ENCODE data around the gene FAM111A.
"Not testable (repeated sequence)": the region's sequence is repeated elsewhere in the genome, so short reads cannot be mapped to it uniquely, and the experiment has no call there.

DNA sequence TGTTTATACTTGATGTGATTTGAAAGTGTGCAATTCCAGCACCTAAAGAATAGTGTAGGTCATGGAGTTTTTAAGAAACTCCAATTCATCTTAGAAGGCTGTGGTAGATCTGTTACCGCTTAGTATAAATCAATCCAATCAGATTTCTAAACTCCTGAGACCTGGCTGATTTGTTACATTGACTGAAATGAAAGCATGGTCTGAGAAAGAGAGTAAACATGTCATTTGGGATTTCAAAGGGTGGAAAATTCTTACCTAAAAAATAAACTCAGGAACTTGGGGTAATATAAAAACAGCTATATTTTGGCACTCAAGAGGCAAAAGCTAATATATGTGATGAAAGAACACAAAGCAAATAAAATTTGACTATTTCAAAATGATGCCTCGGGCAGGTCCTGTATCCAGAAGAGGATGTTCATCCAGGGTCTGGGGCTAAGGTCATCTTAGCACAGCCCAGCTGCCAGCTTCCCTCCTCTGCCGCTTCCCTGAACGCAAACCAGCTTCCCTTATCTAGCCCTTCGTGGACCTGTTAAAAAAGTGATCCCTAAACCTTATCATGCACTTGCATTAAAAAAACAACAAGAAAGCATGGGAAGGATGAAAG, 46.6 kb upstream of the FAM111A start:
- not testable (repeated sequence) for TF ChIP-seq POLR2A, POLR2AphosphoS5 (IDR thresholded peaks at IDR 0.05)
